ENCODE data around the gene FNBP1.

Gene FNBP1

GRCh38 chr9:129850821-129851550, 192.0 kb downstream of the FNBP1 start:
- DNase-seq = no peak

DNA sequence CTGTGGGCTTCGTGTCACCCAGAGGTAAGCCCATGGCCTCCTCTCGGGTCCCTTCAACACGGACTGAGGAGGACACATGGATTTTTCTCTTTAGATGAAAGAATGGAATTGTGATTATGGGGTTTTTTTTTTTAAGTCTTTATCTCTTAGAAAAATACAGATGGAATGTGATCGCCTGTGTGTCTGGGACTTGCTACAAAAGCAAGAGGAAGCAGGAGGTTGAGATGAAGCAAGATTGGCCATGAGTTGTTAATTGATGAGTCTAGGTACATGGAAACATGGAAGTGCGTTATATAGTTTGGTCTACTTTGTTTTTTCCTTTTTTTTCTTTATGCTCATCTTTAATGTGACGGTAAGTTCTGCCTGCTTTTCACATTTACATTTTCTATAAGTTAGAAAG, 193.1 kb downstream of the FNBP1 start:
- DNase-seq = no peak

GRCh38 chr9:129848712-129849441, 194.1 kb downstream of the FNBP1 start:
- DNase-seq = no peak

GRCh38 chr9:129845373-129845772, 197.6 kb downstream of the FNBP1 start:
- DNase-seq = no peak

GRCh38 chr9:129841071-129841470, 201.9 kb downstream of the FNBP1 start:
- no peak for DNase-seq

- no peak for DNase-seq
Observed at GRCh38 chr9:129840034-129840433, 203.0 kb downstream of the FNBP1 start.

GRCh38 chr9:129839324-129840023, 203.5 kb downstream of the FNBP1 start:
- no peak for DNase-seq

GRCh38 chr9:129838707-129839259, 204.2 kb downstream of the FNBP1 start:
- no peak for DNase-seq
